Omental fat pad (tissue), 4 donors: ENCODE data around the gene NT5C2. TPM values are rescaled to one million over a fixed set of nuclear protein-coding genes. Genes with fewer than 3 reads are reported as not detected.

ENCODE experiments used
- ATAC-seq: fragments of 150-250 bp; one replicate; pipeline ENCODE4 v1.9.1; 2016; ENCODE audit warnings: mild to moderate bottlenecking, moderate library complexity; ENCODE audit not compliant: low FRiP score
- DNase-seq: peaks from one replicate; pipeline ENCODE4 v3.0.0-alpha.2; 2019; ENCODE audit warnings: low spot score
- CTCF ChIP-seq, 3 donors: fragments of 450-650 bp; IDR thresholded peaks; one replicate each; pipeline ENCODE4 v1.5.1; 2016 to 2017; ENCODE audit warnings: antibody characterized with exemption in 3 of 3, mild to moderate bottlenecking in 3 of 3, moderate library complexity in 2 of 3
- total RNA-seq, 4 donors: library from RNA; depleted of rRNA; stranded (reverse); fragments of >200 nt; gene quantifications; one replicate each; pipeline ENCODE4 v1.1.0, GENCODE V29; 2016

Gene NT5C2
- total RNA-seq, 4 donors from 2014 or later, result 46.9 to 94.6 (median 62.8) TPM

GRCh38 chr10:103055105-103055504 is 138.0 kb downstream of the NT5C2 start:
- no peak for TF ChIP-seq CTCF (IDR thresholded peaks at IDR 0.05)
- ATAC-seq (no peak), DNase-seq (no peak)

- ATAC-seq (no peak), DNase-seq (no peak)
- TF ChIP-seq CTCF (IDR thresholded peaks at IDR 0.05), result no peak
These were observed 138.5 kb downstream of the NT5C2 start for GRCh38 chr10:103054621-103055020.

GRCh38 chr10:103053659-103054581 is 139.2 kb downstream of the NT5C2 start:
- ATAC-seq (peak; percentile 95), DNase-seq (no peak)
- TF ChIP-seq CTCF (IDR thresholded peaks at IDR 0.05), result no peak

GRCh38 chr10:103049237-103049636 is 143.8 kb downstream of the NT5C2 start:
- ATAC-seq, result no peak
- no peak for DNase-seq
- TF ChIP-seq CTCF (IDR thresholded peaks at IDR 0.05), result no peak

GRCh38 chr10:103047381-103047780 is 145.7 kb downstream of the NT5C2 start:
- ATAC-seq (no peak), DNase-seq (no peak)

GRCh38 chr10:103045961-103046360 is 147.1 kb downstream of the NT5C2 start:
- ATAC-seq, result no peak

More at GRCh38 chr10:103047381-103047780, 145.7 kb downstream of the NT5C2 start:
- no peak for TF ChIP-seq CTCF (IDR thresholded peaks at IDR 0.05)

More at GRCh38 chr10:103045961-103046360, 147.1 kb downstream of the NT5C2 start:
- no peak for DNase-seq
- TF ChIP-seq CTCF (IDR thresholded peaks at IDR 0.05), result no peak
